ENCODE results near the gene PVALEF.

PVALEF gene

DNA sequence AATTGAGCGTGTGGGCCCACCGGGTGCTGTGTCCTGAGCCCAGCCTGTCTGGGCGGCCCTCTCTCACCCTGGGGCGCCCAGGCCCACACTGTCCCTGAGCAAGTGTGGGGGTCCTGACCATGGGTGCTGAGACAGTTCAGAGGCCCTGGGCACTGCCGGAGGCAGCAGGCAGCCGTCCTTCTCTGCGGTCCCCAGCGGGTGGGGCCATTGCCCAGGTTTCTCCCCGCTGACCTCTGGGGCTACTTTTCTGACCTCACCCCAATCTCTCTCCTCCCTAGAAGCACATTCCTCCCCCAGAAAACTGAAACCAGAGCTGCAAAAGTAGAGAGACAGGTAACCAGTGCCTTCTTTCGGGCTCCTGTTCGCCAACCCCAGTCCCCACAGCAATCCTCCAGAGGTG lies 36.0 kb upstream of the PVALEF start:
- FAIRE-seq, result no peak

DNA sequence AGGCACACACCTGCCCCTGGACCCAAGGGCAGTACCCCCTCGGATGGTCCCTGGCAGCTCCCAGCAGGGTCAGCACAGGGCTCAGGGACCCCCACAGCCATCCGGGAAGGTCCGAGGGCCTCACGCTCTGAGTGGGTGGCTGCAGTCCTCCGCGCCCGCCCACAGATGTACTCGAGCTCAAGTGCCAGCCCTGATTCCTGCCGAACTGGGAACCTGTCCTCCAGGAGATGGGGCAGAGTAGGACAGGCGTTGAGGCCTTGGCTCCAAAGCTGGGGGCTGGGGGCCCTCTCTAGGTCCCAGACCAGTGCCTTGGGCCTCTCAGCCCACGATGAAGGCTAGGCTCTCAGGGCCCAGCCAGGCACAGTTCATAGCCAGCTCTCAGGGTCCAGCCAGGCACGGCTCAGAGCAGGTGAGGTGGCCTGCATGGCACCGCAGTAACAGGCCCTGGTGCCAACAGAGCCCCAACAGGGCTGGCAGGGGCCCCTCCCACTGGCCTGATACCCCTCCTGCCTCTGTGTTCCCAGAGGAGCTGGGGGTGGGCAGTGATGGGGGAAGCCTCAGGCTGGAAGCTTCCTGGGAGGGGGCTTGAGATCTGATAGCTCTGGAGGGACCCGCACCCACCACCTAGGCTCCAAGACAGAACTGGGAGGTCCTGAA lies 35.5 kb upstream of the PVALEF start:
- no peak for FAIRE-seq

DNA sequence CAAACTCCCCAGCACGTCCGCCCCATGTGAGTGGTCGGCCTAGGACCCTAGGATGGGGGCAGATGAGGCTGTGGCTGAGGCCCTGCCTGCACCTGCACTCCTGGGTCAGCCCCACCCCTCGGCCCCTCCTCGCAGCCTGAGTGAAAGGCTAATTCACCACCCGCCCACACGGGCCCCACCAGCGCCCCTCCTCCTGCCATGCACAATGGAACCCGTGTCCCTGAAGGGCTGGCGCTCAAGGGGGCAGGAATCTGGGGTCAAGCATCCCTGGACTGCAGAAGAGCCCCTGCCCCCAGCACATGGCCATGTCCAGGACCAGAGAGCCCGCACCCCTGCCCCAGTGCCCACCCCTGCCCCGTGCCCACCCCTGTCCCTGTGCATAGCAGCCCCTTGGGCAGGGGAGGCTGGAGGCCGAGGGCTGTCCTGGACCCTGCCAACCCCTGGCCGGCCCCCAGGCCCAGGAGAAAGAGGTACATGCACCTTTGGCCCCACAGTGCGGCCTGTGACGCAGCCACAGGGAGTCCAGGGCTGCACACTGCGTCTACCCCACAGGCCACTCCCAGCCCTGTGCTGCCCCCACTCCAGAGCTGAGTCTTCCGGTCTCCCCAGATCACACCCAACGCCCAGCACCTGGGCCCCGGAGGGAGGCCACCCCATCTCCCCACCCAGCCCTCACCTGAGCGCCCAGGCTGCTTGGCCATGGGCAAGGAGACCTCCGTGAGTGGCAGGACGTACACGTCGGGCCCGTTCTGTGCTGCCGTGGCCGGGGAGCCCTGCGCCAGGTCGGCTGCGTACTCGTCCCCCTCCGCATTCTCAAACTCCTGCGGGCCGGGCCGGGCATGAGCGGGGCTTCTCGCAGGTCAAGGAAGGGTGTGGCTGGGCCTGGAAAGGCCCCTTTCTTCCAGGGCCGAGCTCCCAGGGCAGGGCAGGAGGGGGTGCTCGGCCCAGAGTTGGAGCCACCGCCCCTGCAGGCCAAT lies 34.6 kb upstream of the PVALEF start:
- FAIRE-seq, result no peak

GRCh38 chr17:81131486-81132196 lies 33.7 kb upstream of the PVALEF start:
- no peak for FAIRE-seq

DNA sequence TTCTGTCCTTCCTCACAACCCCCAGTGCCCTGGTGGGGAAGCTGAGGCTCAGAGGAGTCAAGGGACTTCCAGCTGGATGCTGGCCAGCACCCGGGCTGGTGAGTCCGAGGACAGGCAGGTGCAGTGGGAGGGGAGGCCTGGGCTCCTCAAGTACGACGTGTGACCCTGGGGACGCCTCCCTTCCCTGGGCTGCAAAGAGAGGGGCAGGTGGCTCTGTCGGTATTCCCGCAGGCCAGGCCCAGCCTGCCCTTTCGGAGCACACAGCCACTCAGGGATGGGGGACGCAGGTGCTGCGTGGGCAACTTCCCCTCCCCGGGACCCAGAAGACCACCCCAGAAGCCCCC lies 33.1 kb upstream of the PVALEF start:
- no peak for FAIRE-seq

GRCh38 chr17:81132770-81133723 lies 32.3 kb upstream of the PVALEF start:
- FAIRE-seq, result no peak

GRCh38 chr17:81134064-81134781 lies 31.1 kb upstream of the PVALEF start:
- no peak for FAIRE-seq

DNA sequence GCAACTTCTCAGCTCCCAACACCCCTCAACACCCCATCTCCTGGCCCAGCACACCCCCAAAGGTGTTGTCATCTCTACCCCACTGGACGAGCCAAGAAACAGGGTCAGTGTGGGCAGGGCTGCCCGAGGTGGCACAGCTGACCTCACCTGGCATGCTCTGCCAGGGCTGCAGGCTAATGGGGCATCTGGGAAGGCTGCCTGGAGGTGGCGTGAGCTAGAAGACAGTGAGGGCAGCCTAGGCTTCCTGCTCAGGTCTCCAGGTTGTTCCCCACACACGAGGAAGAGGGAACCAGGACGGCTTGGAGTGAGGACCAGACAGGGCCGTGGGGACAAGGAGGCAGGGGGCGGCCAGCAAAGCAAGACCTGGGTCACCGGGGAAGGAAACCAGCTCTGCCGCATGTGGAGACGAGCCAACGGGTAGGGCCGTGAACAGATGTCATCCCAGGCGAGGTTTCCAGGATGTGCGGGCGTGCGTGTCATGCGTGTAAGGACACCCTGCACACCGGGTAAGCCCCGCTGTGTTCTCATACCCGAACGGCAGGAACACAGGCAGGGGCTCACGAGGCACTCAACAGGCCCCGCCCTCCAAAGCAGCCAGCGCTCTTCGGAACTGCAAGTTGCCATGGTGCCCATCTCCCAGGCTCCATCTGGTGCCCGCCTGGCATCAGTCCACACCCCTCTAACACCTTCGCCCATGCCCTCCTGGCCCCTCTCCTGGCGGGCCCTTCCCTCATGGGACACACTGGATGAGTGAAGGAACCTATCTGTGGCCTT lies 29.6 kb upstream of the PVALEF start:
- no peak for FAIRE-seq

GRCh38 chr17:81136366-81136765 lies 28.9 kb upstream of the PVALEF start:
- no peak for FAIRE-seq

- no peak for FAIRE-seq
These were observed 28.1 kb upstream of the PVALEF start for GRCh38 chr17:81137248-81137647.

GRCh38 chr17:81138083-81138482 lies 27.2 kb upstream of the PVALEF start:
- FAIRE-seq, result no peak

DNA sequence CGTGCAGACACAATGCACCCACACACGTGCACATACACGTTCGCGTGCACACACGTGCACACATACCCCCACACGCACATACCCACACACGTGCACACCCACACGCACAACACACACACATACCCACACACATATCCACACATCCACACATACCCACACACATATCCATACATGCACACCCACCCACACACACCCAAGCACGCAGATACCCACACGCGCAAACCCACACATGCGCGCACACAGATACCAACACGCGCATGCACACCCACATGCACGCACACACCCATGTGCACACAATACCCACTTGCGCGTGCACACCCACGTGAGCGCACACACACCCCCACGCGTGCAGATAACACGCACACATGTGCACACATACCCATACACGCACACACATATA lies 26.8 kb upstream of the PVALEF start:
- FAIRE-seq, result no peak

DNA sequence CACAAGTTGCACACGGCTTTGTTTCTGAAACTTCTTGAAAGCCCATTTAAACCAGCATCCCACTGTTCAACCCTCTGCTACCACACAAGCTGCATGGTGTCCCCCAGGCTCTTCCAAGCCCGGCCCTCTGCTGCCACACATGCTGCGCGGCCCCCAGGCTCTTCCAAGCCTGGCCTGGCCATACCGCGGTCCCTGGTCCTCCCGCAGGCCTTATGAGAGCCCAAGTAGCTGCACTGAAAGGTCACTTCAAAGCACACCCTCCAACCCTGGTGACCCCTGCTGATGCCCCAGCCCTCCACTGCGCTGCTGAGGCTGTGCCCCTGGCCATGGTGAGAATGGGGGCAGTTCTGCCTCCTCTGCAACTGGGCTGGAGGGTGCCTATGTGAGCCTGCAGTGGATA lies 25.9 kb upstream of the PVALEF start:
- FAIRE-seq, result no peak

DNA sequence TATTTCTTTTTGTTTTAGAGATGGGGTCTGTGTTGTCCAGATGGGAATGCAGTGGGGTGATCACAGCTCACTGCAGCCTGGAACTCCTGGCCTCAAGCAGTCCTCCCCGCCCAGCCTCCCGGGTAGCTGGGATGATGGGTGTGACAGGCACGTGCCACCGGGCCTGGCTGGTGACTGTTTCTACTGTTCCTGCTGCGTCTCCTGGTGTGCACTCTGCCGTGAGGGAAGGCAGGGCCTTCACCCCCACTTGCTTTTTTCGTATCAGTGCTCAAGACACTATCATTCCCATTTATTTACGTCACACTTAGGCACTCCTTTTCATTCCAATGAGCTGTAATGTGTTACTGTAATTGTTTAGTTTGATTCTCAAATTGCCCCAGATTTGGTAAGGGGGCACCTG lies 25.3 kb upstream of the PVALEF start:
- FAIRE-seq, result no peak

DNA sequence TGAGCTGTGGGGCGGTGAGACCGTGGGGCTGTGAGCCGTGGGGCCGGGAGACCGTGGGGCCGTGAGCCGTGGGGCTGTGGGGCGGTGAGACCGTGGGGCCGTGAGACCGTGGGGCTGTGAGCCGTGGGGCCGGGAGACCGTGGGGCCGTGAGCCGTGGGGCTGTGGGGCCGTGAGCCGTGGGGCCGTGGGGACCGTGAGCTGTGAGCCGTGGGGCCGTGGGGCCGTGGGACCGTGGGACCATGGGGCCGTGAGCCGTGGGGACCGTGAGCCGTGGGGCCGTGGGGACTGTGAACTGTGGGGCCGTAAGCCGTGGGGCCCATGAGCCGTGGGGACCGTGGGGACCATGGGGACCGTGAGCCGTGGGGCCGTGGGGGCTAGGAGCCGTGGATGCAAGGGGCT lies 24.6 kb upstream of the PVALEF start:
- FAIRE-seq, result no peak

DNA sequence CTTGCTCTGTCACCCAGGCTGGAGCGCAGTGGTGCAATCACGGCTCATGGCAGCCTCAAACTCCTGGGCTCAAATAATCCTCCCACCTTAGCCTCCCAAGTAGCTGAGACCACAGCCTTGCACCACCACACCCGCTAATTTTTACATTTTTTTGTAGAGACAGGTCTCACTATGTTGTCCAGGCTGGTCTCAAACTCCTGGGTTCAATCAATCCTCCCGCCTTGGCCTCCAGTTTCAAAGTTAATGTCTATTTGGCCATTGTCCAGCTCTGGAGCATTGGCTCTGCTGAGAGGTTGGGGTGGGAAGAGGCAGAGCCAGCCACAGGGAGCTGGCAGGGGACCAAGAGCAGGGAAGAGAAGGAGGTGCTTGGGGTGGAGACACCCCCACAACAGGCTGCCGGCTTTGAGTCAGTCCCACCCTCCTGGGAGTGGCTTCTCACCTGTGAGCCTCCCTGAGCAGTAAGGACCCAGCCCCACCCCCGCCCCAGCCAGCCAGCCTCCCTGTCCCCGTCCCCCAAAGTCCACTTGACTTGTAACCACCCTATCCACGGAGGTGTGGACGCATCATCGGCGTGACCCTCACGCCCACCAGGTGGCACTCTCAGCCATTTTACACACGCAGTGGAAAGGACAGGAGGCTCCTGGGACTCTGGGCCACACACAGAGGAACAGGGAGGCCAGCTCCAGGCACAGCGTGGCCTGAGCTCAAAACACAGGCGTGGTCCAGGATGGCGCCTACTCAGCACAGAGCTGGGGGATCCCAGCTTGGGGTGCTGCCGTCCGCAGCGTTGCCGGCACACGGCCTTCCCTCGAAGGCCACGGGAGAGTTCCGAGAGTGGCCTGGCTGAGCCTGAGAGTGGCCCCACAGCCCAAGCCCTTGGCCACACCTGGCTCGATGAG lies 22.8 kb upstream of the PVALEF start:
- FAIRE-seq, result no peak

DNA sequence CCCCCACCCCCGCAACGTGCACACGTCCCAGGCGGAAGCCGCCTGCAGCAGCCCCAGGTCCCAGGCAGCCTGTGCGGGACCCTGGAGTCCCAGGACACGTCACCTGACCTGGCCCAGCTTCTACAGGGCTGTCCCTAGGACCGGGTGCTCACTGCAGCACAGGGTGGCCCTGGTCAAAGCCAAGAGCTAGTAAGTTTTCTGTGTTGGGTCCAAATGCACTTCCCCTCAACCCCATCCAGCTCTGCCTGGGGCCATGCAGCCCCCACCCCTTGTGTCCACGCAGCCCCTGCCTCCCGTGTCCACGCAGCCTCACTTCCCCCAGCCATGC lies 22.1 kb upstream of the PVALEF start:
- FAIRE-seq, result no peak

DNA sequence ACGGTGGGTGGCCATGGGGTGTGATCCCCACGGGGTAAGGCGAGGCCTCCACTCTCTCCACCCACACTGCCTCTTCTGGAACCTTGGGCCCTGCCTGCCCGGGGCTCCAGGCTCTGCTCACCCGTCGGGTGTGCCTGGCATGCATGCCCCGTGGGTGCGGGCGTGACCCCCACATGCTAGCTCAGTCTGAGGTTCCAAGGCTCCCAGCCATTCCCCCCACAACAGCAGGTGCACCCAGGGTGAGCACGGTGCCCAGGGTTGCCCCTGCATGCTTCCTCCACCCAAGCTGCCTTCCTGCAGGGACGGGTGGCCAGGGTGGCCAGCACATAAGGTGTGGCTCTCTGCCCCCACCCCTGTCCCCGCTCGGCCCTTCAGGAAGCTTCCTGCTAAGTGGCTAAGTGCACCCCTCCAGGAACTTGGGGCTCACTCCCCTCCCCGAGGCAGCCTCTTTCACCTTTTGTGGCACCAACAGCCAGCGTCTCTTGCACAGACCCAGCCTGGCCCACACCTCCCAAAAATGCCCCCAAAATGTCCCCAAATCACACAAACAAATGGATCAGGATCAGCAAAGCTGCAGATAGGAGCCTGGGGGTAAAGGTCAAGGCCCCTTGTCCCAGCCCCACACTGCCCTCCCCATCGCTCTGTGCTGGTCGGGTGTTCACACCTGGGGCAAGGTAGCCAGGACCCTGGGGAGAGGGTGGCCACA lies 21.4 kb upstream of the PVALEF start:
- FAIRE-seq, result no peak

GRCh38 chr17:81144423-81144781 lies 20.9 kb upstream of the PVALEF start:
- FAIRE-seq, result no peak

Data from endometrium (tissue), 2 donors.